Gastroesophageal sphincter (tissue), 4 donors: ENCODE results near the gene EXOC2. TPM values are rescaled to one million over a fixed set of nuclear protein-coding genes. Genes with fewer than 3 reads are reported as not detected.

Experiments used
- ATAC-seq: fragments of 150-250 bp; one replicate; pipeline ENCODE4 v1.9.1; 2016; ENCODE audit warnings: mild to moderate bottlenecking, moderate library complexity
- H3K27ac ChIP-seq, 4 donors: fragments of 200-600 bp; sonication (generic) in 3 of 4; 1 replicate in 3 of 4; 2 replicates in 1 of 4; pipeline ENCODE4 v1.5.1; 2016 to 2019
- H3K27me3 ChIP-seq: fragments of 200-600 bp; sonication (generic); one replicate; pipeline ENCODE4 v1.5.1; 2019
- H3K36me3 ChIP-seq, 2 donors: fragments of 200-600 bp; sonication (generic); one replicate each; pipeline ENCODE4 v1.5.1; 2019; ENCODE audit warnings: control low read depth in 1 of 2
- H3K4me1 ChIP-seq, 3 donors: fragments of 200-600 bp; sonication (generic); 1 replicate in 2 of 3; 2 replicates in 1 of 3; pipeline ENCODE4 v1.5.1; 2016 to 2019; ENCODE audit warnings: control low read depth in 2 of 3
- H3K4me3 ChIP-seq, 2 donors: fragments of 200-600 bp; sonication (generic); one replicate each; pipeline ENCODE4 v1.5.1; 2019; ENCODE audit warnings: mild to moderate bottlenecking in 1 of 2, moderate library complexity in 1 of 2
- H3K9me3 ChIP-seq, 3 donors: fragments of 200-600 bp; sonication (generic); one replicate each; pipeline ENCODE4 v1.5.1; 2017 to 2019; ENCODE audit warnings: control low read depth in 2 of 3
- CTCF ChIP-seq, 4 experiments: fragments of 200-600 bp in 2 of 4; fragments of 450-650 bp in 2 of 4; sonication (generic) in 1 of 4; IDR thresholded peaks; one replicate each; pipeline ENCODE4 v1.5.1; 2017 to 2019; ENCODE audit warnings: antibody characterized with exemption in 4 of 4, mild to moderate bottlenecking in 2 of 4, moderate library complexity in 2 of 4
- EP300 ChIP-seq: sonication (generic); formaldehyde crosslinking; IDR thresholded peaks from one replicate; pipeline ENCODE4 v1.6.1; 2017; ENCODE audit warnings: antibody characterized with exemption, mild to moderate bottlenecking
- POLR2A ChIP-seq, 2 donors: fragments of 450-650 bp; IDR thresholded peaks; one replicate each; pipeline ENCODE4 v1.6.1; 2017; ENCODE audit warnings: antibody characterized with exemption in 2 of 2, mild to moderate bottlenecking in 2 of 2, moderate library complexity in 1 of 2
- POLR2AphosphoS5 ChIP-seq: sonication (generic); formaldehyde crosslinking; IDR thresholded peaks from one replicate; pipeline ENCODE4 v1.6.1; 2017; ENCODE audit warnings: antibody characterized with exemption
- WGBS, 2 donors: methylation state at CpG; one replicate each; pipeline ENCODE4 v1.1.5; 2018; ENCODE audit warnings: low coverage in 1 of 2; 5-methylcytosine and 5-hydroxymethylcytosine counted together
- total RNA-seq, 4 donors: library from RNA; depleted of rRNA; stranded (reverse); fragments of >200 nt; gene quantifications; one replicate each; pipeline ENCODE4 v1.1.0, GENCODE V29; 2016

The EXOC2 gene
- total RNA-seq, 4 donors from 2014 or later, result 17.8 to 39.2 (median 25.8) TPM

- Histone ChIP-seq H3K36me3 (peaks cover 0 to 78% of the 10 kb centered on the region in 2 donors), H3K27ac (no peak overlapping the region), H3K4me1 (no peaks in the 10 kb centered on the region), H3K9me3 (no peaks in the 10 kb centered on the region), H3K27me3 (no peaks in the 10 kb centered on the region), H3K4me3 (no peak overlapping the region)
- WGBS, 2 donors, result 84 to 86% methylated on average over 5 of the region's 5 CpGs
- no peak for ATAC-seq
- no peak for TF ChIP-seq EP300
Observed at GRCh38 chr6:548091-548490, 144.8 kb downstream of the EXOC2 start.

- peaks cover 0 to 13% (median 0%) of the 10 kb centered on the region in 3 donors for H3K9me3 ChIP-seq
- no peak overlapping the region for H3K27ac ChIP-seq
- no peak overlapping the region for H3K4me3 ChIP-seq
- peaks cover 0 to 77% of the 10 kb centered on the region in 2 donors for H3K36me3 ChIP-seq
- H3K4me1 ChIP-seq, result no peaks in the 10 kb centered on the region
- TF ChIP-seq POLR2AphosphoS5, result no peak
- TF ChIP-seq CTCF (IDR thresholded peaks at IDR 0.05), result no peak
- no peak for TF ChIP-seq EP300
- no peak for TF ChIP-seq POLR2A (IDR thresholded peaks at IDR 0.05)
- H3K27me3 ChIP-seq, result no peaks in the 10 kb centered on the region
- no peak for ATAC-seq
Observed at GRCh38 chr6:540490-540889, 152.4 kb downstream of the EXOC2 start.

- H3K4me1 ChIP-seq, result no peaks in the 10 kb centered on the region
- no peaks in the 10 kb centered on the region for H3K27me3 ChIP-seq
- peaks cover 0 to 57% of the 10 kb centered on the region in 2 donors for H3K36me3 ChIP-seq
- no peak overlapping the region for H3K27ac ChIP-seq
- no peak for ATAC-seq
- 92 to 95% methylated on average over 28 to 56 of the region's 56 CpGs for WGBS, 2 donors
- TF ChIP-seq POLR2AphosphoS5, result no peak
- no peak for TF ChIP-seq EP300
- TF ChIP-seq CTCF (IDR thresholded peaks at IDR 0.05), result no peak
- no peak for TF ChIP-seq POLR2A (IDR thresholded peaks at IDR 0.05)
- peaks cover 0 to 13% (median 0%) of the 10 kb centered on the region in 3 donors for H3K9me3 ChIP-seq
- no peak overlapping the region for H3K4me3 ChIP-seq
Observed at GRCh38 chr6:537114-537513, 155.8 kb downstream of the EXOC2 start.

GRCh38 chr6:530425-530824, 162.5 kb downstream of the EXOC2 start:
- TF ChIP-seq POLR2AphosphoS5 (no peak), POLR2A (IDR thresholded peaks at IDR 0.05) (no peak), CTCF (IDR thresholded peaks at IDR 0.05) (no peak), EP300 (no peak)
- Histone ChIP-seq H3K27ac (no peak overlapping the region), H3K36me3 (peaks cover 0 to 40% of the 10 kb centered on the region in 2 donors), H3K9me3 (no peaks in the 10 kb centered on the region), H3K4me1 (no peaks in the 10 kb centered on the region), H3K4me3 (no peak overlapping the region), H3K27me3 (no peaks in the 10 kb centered on the region)
- 89 to 100% methylated on average over 1 to 5 of the region's 9 CpGs for WGBS, 2 donors
- ATAC-seq, result no peak

GRCh38 chr6:528989-529388, 163.9 kb downstream of the EXOC2 start:
- Histone ChIP-seq H3K9me3 (no peaks in the 10 kb centered on the region), H3K27ac (no peak overlapping the region), H3K4me3 (no peak overlapping the region), H3K36me3 (peaks cover 0 to 51% of the 10 kb centered on the region in 2 donors), H3K27me3 (no peaks in the 10 kb centered on the region), H3K4me1 (no peaks in the 10 kb centered on the region)
- TF ChIP-seq EP300, result no peak
- no peak for TF ChIP-seq POLR2AphosphoS5
- no peak for ATAC-seq
- 89 to 96% methylated on average over 8 to 13 of the region's 18 CpGs for WGBS, 2 donors

GRCh38 chr6:527989-528673, 164.8 kb downstream of the EXOC2 start:
- no peaks in the 10 kb centered on the region for H3K27me3 ChIP-seq
- no peaks in the 10 kb centered on the region for H3K4me1 ChIP-seq
- peaks cover 0 to 51% of the 10 kb centered on the region in 2 donors for H3K36me3 ChIP-seq
- 88% methylated on average over 8 of the region's 8 CpGs for WGBS, 2 donors
- H3K4me3 ChIP-seq, result no peak overlapping the region
- no peak for ATAC-seq
- TF ChIP-seq EP300 (no peak), CTCF (IDR thresholded peaks at IDR 0.05) (no peak), POLR2A (IDR thresholded peaks at IDR 0.05) (no peak), POLR2AphosphoS5 (no peak)
- no peaks in the 10 kb centered on the region for H3K9me3 ChIP-seq
- H3K27ac ChIP-seq, result no peak overlapping the region
